Liver (tissue), 3 donors: ENCODE data around the gene RAB1A.

Experiments
- EGR1 ChIP-seq, 2 donors: IDR thresholded peaks; 2 replicates each; pipeline ENCODE4 v1.6.1; 2016 to 2018; ENCODE audit warnings: antibody characterized with exemption in 2 of 2, low read depth in 2 of 2
- GABPA ChIP-seq, 2 donors: IDR thresholded peaks in 1 of 2; conservative IDR thresholded peaks in 1 of 2; 2 replicates each; pipeline ENCODE4 v1.6.1; 2016; ENCODE audit warnings: antibody characterized with exemption in 2 of 2, mild to moderate bottlenecking in 1 of 2, moderate library complexity in 1 of 2
- JUND ChIP-seq, 2 donors: IDR thresholded peaks; 2 replicates each; pipeline ENCODE4 v1.6.1; 2016; ENCODE audit warnings: antibody characterized with exemption in 2 of 2
- RXRA ChIP-seq, 2 donors: IDR thresholded peaks; 2 replicates each; pipeline ENCODE4 v1.6.1; 2017 to 2018; ENCODE audit warnings: antibody characterized with exemption in 2 of 2, mild to moderate bottlenecking in 1 of 2
- TAF1 ChIP-seq: conservative IDR thresholded peaks from 2 replicates; pipeline ENCODE4 v1.6.1; 2016; ENCODE audit warnings: antibody characterized with exemption, mild to moderate bottlenecking
- YY1 ChIP-seq: IDR thresholded peaks from 2 replicates; pipeline ENCODE4 v1.6.1; 2016; ENCODE audit warnings: antibody characterized with exemption, mild to moderate bottlenecking
- TF ChIP-seq, protein P1 (sequence below): fragments of 150-350 bp; IDR thresholded peaks from 2 replicates; pipeline ENCODE4 v1.5.1; 2017; ENCODE audit warnings: improper control_type of control experiment, low read depth, low read length; ENCODE audit not compliant: missing input control
- TF ChIP-seq, protein P2 (sequence below): IDR thresholded peaks from 2 replicates; pipeline ENCODE4 v1.6.1; 2016; ENCODE audit warnings: antibody characterized with exemption
- TF ChIP-seq, protein P3 (sequence below): IDR thresholded peaks from 2 replicates; pipeline ENCODE4 v1.6.1; 2016; ENCODE audit warnings: antibody characterized with exemption
- TF ChIP-seq, protein P4 (sequence below): IDR thresholded peaks from 2 replicates; pipeline ENCODE4 v1.6.1; 2016; ENCODE audit warnings: antibody characterized with exemption, mild to moderate bottlenecking
- donor health status: healthy.
- donor health status: healthy.

DNA sequence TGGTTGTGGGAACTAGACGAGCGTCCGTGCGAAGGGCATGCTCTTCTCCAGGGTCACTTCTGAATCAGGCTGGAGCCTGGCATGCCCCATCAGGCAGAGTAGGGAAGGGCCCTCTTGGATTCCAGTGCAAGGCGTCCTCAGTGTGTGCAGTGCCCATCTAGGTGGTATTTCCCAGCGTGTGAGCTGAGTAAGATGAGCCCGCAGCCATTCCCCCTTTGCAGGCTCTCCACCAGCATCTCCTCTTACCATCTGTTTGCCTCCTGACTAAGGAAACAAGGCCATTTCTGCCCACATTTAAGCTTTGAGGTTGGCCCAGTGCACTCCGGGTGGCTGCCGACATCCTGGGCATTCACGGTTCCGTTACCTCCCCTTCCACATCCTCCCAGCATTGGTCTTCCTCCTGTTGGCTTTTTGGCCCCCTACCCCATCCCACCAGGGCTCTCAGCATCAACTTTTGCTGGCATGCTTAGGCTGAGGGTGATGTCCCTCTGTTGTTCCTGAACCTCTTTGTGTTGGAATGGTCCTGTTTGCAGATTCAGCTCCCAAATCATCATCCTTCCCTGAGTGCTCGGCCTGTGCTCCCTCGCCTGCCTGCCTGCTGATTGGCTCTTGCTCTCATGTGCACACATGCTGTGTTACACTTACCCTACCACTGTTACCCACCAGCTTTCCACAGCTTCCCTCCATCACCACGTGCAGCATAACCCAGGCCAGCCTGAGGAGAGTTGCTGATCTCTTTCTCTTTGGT, 61.9 kb downstream of the RAB1A start:
- TF ChIP-seq EGR1 (IDR thresholded peaks at IDR 0.05; ENCODE audit: low read depth in 2 of 2) (no peak), YY1 (no peak), JUND (IDR thresholded peaks at IDR 0.05) (no peak), TAF1 (no peak), GABPA (IDR thresholded peaks at IDR 0.05 in 1 of 2, conservative IDR thresholded peaks at IDR 0.05 in 1 of 2) (no peak), RXRA (IDR thresholded peaks at IDR 0.05) (no peak)
- TF ChIP-seq, protein P1, sequence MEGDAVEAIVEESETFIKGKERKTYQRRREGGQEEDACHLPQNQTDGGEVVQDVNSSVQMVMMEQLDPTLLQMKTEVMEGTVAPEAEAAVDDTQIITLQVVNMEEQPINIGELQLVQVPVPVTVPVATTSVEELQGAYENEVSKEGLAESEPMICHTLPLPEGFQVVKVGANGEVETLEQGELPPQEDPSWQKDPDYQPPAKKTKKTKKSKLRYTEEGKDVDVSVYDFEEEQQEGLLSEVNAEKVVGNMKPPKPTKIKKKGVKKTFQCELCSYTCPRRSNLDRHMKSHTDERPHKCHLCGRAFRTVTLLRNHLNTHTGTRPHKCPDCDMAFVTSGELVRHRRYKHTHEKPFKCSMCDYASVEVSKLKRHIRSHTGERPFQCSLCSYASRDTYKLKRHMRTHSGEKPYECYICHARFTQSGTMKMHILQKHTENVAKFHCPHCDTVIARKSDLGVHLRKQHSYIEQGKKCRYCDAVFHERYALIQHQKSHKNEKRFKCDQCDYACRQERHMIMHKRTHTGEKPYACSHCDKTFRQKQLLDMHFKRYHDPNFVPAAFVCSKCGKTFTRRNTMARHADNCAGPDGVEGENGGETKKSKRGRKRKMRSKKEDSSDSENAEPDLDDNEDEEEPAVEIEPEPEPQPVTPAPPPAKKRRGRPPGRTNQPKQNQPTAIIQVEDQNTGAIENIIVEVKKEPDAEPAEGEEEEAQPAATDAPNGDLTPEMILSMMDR, result no peak
- TF ChIP-seq, protein P2, sequence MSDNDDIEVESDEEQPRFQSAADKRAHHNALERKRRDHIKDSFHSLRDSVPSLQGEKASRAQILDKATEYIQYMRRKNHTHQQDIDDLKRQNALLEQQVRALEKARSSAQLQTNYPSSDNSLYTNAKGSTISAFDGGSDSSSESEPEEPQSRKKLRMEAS, result no peak
- TF ChIP-seq, protein P3, sequence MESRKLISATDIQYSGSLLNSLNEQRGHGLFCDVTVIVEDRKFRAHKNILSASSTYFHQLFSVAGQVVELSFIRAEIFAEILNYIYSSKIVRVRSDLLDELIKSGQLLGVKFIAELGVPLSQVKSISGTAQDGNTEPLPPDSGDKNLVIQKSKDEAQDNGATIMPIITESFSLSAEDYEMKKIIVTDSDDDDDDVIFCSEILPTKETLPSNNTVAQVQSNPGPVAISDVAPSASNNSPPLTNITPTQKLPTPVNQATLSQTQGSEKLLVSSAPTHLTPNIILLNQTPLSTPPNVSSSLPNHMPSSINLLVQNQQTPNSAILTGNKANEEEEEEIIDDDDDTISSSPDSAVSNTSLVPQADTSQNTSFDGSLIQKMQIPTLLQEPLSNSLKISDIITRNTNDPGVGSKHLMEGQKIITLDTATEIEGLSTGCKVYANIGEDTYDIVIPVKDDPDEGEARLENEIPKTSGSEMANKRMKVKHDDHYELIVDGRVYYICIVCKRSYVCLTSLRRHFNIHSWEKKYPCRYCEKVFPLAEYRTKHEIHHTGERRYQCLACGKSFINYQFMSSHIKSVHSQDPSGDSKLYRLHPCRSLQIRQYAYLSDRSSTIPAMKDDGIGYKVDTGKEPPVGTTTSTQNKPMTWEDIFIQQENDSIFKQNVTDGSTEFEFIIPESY, result no peak
- TF ChIP-seq, protein P4, sequence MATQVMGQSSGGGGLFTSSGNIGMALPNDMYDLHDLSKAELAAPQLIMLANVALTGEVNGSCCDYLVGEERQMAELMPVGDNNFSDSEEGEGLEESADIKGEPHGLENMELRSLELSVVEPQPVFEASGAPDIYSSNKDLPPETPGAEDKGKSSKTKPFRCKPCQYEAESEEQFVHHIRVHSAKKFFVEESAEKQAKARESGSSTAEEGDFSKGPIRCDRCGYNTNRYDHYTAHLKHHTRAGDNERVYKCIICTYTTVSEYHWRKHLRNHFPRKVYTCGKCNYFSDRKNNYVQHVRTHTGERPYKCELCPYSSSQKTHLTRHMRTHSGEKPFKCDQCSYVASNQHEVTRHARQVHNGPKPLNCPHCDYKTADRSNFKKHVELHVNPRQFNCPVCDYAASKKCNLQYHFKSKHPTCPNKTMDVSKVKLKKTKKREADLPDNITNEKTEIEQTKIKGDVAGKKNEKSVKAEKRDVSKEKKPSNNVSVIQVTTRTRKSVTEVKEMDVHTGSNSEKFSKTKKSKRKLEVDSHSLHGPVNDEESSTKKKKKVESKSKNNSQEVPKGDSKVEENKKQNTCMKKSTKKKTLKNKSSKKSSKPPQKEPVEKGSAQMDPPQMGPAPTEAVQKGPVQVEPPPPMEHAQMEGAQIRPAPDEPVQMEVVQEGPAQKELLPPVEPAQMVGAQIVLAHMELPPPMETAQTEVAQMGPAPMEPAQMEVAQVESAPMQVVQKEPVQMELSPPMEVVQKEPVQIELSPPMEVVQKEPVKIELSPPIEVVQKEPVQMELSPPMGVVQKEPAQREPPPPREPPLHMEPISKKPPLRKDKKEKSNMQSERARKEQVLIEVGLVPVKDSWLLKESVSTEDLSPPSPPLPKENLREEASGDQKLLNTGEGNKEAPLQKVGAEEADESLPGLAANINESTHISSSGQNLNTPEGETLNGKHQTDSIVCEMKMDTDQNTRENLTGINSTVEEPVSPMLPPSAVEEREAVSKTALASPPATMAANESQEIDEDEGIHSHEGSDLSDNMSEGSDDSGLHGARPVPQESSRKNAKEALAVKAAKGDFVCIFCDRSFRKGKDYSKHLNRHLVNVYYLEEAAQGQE, result no peak
